Activated CD4-positive, alpha-beta memory T cell treated with anti-CD3 and anti-CD28 coated beads, Interleukin-2, amount 10 ng/mL, durations not matched to agents 7 days and 5 days (primary cell): ENCODE results near the gene SLAMF1. TPM values are rescaled to one million over a fixed set of nuclear protein-coding genes. Genes with fewer than 3 reads are reported as not detected.
"Not testable (repeated sequence)": the region's sequence is repeated elsewhere in the genome, so short reads cannot be mapped to it uniquely, and the experiment has no call there.

Source experiments
- CTCF ChIA-PET: fragments of 350-600 bp; sonication (Branson Sonifier 250); formaldehyde crosslinking; loops from one replicate; lab custom pipeline; 2021; ENCODE audit warnings: antibody characterized with exemption, inconsistent platforms; lab: Charles Lee
- POLR2A ChIA-PET: fragments of 350-600 bp; sonication (Branson Sonifier 250); formaldehyde crosslinking; loops from one replicate; lab custom pipeline; 2021; ENCODE audit warnings: antibody characterized with exemption; lab: Charles Lee
- DNase-seq: peaks from one replicate; pipeline ENCODE4 v3.0.0-alpha.2; 2020
- H3K27ac Mint-ChIP-seq: one replicate; pipeline ENCODE4 v1.8.0; 2021; ENCODE audit warnings: mild to moderate bottlenecking, mixed read lengths
- H3K27me3 Mint-ChIP-seq: one replicate; pipeline ENCODE4 v1.8.0; 2021; ENCODE audit warnings: mixed read lengths
- H3K36me3 Mint-ChIP-seq: one replicate; pipeline ENCODE4 v1.8.0; 2021; ENCODE audit warnings: low read depth, mixed read lengths
- H3K4me1 Mint-ChIP-seq: one replicate; pipeline ENCODE4 v1.8.0; 2021; ENCODE audit warnings: mixed read lengths
- H3K4me3 Mint-ChIP-seq: one replicate; pipeline ENCODE4 v1.8.0; 2021; ENCODE audit warnings: mild to moderate bottlenecking, mixed read lengths
- H3K9me3 Mint-ChIP-seq: one replicate; pipeline ENCODE4 v1.8.0; 2021; ENCODE audit warnings: mixed read lengths
- total RNA-seq, 2 experiments: library from RNA; stranded (reverse); gene quantifications; one replicate each; pipeline ENCODE4 v1.2.3, GENCODE V29; 2021

The SLAMF1 gene
- total RNA-seq, 2 experiments from 2014 or later, result 106 to 113 TPM

GRCh38 chr1:160662910-160663309 is 16.1 kb upstream of the SLAMF1 start:
- peaks cover 82% of the 10 kb centered on the region for H3K4me1 Mint-ChIP-seq
- H3K27ac Mint-ChIP-seq, result peak overlapping the region; percentile 43
- H3K9me3 Mint-ChIP-seq, result peaks cover 12% of the 10 kb centered on the region
- no peak overlapping the region for H3K4me3 Mint-ChIP-seq
- peaks cover 47% of the 10 kb centered on the region for H3K36me3 Mint-ChIP-seq
- ChIA-PET CTCF (interaction anchor here (0.6 to 7.2 kb wide), 5 partner anchors 11 to 223 kb away, joined by 3 to 55 read pairs (median 4); partner anchors contain the start of gene SLAMF1), POLR2A (interaction anchor here (0.6 to 8.0 kb wide), 7 partner anchors 11 to 98 kb away, joined by 3 to 105 read pairs (median 9); partner anchors contain the start of gene SLAMF1)
- no peaks in the 10 kb centered on the region for H3K27me3 Mint-ChIP-seq
- DNase-seq, result no peak

- Mint-ChIP-seq H3K27me3 (no peaks in the 10 kb centered on the region), H3K4me1 (peaks cover 69% of the 10 kb centered on the region), H3K36me3 (peaks cover 43% of the 10 kb centered on the region), H3K4me3 (no peak overlapping the region), H3K9me3 (peaks cover 12% of the 10 kb centered on the region), H3K27ac (no peak overlapping the region)
- CTCF ChIA-PET, result interaction anchor here (1.4 kb wide), 1 partner anchor 9 kb away, joined by 3 read pairs; no protein-coding TSS in a partner anchor
- POLR2A ChIA-PET, result interaction anchor here (8.0 kb wide), 1 partner anchor 15 kb away, joined by 105 read pairs; the partner anchor contains the start of gene SLAMF1
- DNase-seq, result no peak
Measured at GRCh38 chr1:160659566-160659965, 12.7 kb upstream of the SLAMF1 start.

GRCh38 chr1:160658814-160659193 is 12.0 kb upstream of the SLAMF1 start:
- Mint-ChIP-seq H3K27ac (no peak overlapping the region), H3K9me3 (peaks cover 12% of the 10 kb centered on the region), H3K4me3 (no peak overlapping the region), H3K4me1 (peaks cover 62% of the 10 kb centered on the region), H3K36me3 (peaks cover 39% of the 10 kb centered on the region), H3K27me3 (no peaks in the 10 kb centered on the region)
- ChIA-PET POLR2A (interaction anchor here (1.0 to 1.2 kb wide), 2 partner anchors 13 to 16 kb away, joined by 3 read pairs; no protein-coding TSS in a partner anchor), CTCF (no interaction called here)
- DNase-seq, result no peak

GRCh38 chr1:160658162-160658813 is 11.4 kb upstream of the SLAMF1 start:
- CTCF ChIA-PET, result no interaction called here
- Mint-ChIP-seq H3K4me1 (peaks cover 58% of the 10 kb centered on the region), H3K36me3 (peaks cover 39% of the 10 kb centered on the region), H3K9me3 (peaks cover 12% of the 10 kb centered on the region), H3K4me3 (no peak overlapping the region), H3K27me3 (no peaks in the 10 kb centered on the region), H3K27ac (no peak overlapping the region)
- POLR2A ChIA-PET, result interaction anchor here (1.0 to 1.2 kb wide), 3 partner anchors 13 to 35 kb away, joined by 3 read pairs; no protein-coding TSS in a partner anchor
- DNase-seq, result no peak

- H3K27me3 Mint-ChIP-seq, result no peaks in the 10 kb centered on the region
- ChIA-PET CTCF (no interaction called here), POLR2A (interaction anchor here (1.1 to 1.2 kb wide), 2 partner anchors 12 to 34 kb away, joined by 3 read pairs; no protein-coding TSS in a partner anchor)
- peak overlapping the region; percentile 5 for H3K27ac Mint-ChIP-seq
- peaks cover 34% of the 10 kb centered on the region for H3K36me3 Mint-ChIP-seq
- peaks cover 12% of the 10 kb centered on the region for H3K9me3 Mint-ChIP-seq
- H3K4me1 Mint-ChIP-seq, result peaks cover 57% of the 10 kb centered on the region
- no peak overlapping the region for H3K4me3 Mint-ChIP-seq
- DNase-seq, result no peak
Measured at GRCh38 chr1:160657250-160657781, 10.5 kb upstream of the SLAMF1 start.

- Mint-ChIP-seq H3K27me3 (no peaks in the 10 kb centered on the region), H3K36me3 (peaks cover 29% of the 10 kb centered on the region), H3K4me1 (peaks cover 55% of the 10 kb centered on the region), H3K4me3 (no peak overlapping the region), H3K27ac (peak overlapping the region; percentile 37), H3K9me3 (peaks cover 12% of the 10 kb centered on the region)
- CTCF ChIA-PET, result no interaction called here
- no peak for DNase-seq
- POLR2A ChIA-PET, result interaction anchor here (2.8 kb wide), 1 partner anchor 10 kb away, joined by 14 read pairs; the partner anchor contains the start of gene SLAMF1
Measured at GRCh38 chr1:160656737-160657136, 9.9 kb upstream of the SLAMF1 start.

GRCh38 chr1:160653620-160654016 is 6.8 kb upstream of the SLAMF1 start:
- ChIA-PET CTCF (interaction anchor here (1.0 kb wide), 1 partner anchor 10 kb away, joined by 3 read pairs; no protein-coding TSS in a partner anchor), POLR2A (interaction anchor here (0.8 to 1.2 kb wide), 3 partner anchors 12 to 49 kb away, joined by 3 read pairs; no protein-coding TSS in a partner anchor)
- Mint-ChIP-seq H3K9me3 (peaks cover 2% of the 10 kb centered on the region), H3K27me3 (no peaks in the 10 kb centered on the region), H3K36me3 (peaks cover 19% of the 10 kb centered on the region), H3K4me1 (peaks cover 61% of the 10 kb centered on the region), H3K4me3 (no peak overlapping the region), H3K27ac (no peak overlapping the region)
- DNase-seq, result no peak

- ChIA-PET POLR2A (interaction anchor here (0.8 to 0.9 kb wide), 2 partner anchors 12 to 49 kb away, joined by 3 read pairs; no protein-coding TSS in a partner anchor), CTCF (interaction anchor here (1.0 kb wide), 1 partner anchor 11 kb away, joined by 3 read pairs; no protein-coding TSS in a partner anchor)
- Mint-ChIP-seq H3K4me3 (no peak overlapping the region), H3K27me3 (no peaks in the 10 kb centered on the region), H3K27ac (no peak overlapping the region), H3K4me1 (peaks cover 63% of the 10 kb centered on the region), H3K36me3 (peaks cover 15% of the 10 kb centered on the region), H3K9me3 (peaks cover 2% of the 10 kb centered on the region)
- DNase-seq, result no peak
Measured at GRCh38 chr1:160652924-160653619, 6.2 kb upstream of the SLAMF1 start.

GRCh38 chr1:160652065-160652641 is 5.3 kb upstream of the SLAMF1 start:
- H3K9me3 Mint-ChIP-seq, H3K27ac Mint-ChIP-seq, H3K4me3 Mint-ChIP-seq, H3K27me3 Mint-ChIP-seq, DNase-seq: not testable (repeated sequence)
- peaks cover 15% of the 10 kb centered on the region for H3K36me3 Mint-ChIP-seq
- H3K4me1 Mint-ChIP-seq, result peaks cover 61% of the 10 kb centered on the region
- POLR2A ChIA-PET, result interaction anchor here (1.4 to 10.9 kb wide), 3 partner anchors 12 to 27 kb away, joined by 7 to 362 read pairs (median 11); no protein-coding TSS in a partner anchor
- CTCF ChIA-PET, result interaction anchor here (2.4 kb wide), 1 partner anchor 23 kb away, joined by 9 read pairs; no protein-coding TSS in a partner anchor

- peaks cover 15% of the 10 kb centered on the region for H3K36me3 Mint-ChIP-seq
- no peak for DNase-seq
- peaks cover 55% of the 10 kb centered on the region for H3K4me1 Mint-ChIP-seq
- H3K27ac Mint-ChIP-seq, result no peak overlapping the region
- POLR2A ChIA-PET, result interaction anchor here (1.0 to 10.9 kb wide), 4 partner anchors 12 to 61 kb away, joined by 3 to 362 read pairs (median 9); no protein-coding TSS in a partner anchor
- CTCF ChIA-PET, result interaction anchor here (1.1 to 2.4 kb wide), 3 partner anchors 9 to 24 kb away, joined by 3 to 9 read pairs (median 3); no protein-coding TSS in a partner anchor
- no peak overlapping the region for H3K4me3 Mint-ChIP-seq
- H3K9me3 Mint-ChIP-seq, result peaks cover 2% of the 10 kb centered on the region
- no peaks in the 10 kb centered on the region for H3K27me3 Mint-ChIP-seq
Measured at GRCh38 chr1:160651433-160652064, 4.7 kb upstream of the SLAMF1 start.

- peak overlapping the region; percentile 89 for H3K27ac Mint-ChIP-seq
- H3K4me1 Mint-ChIP-seq, result peaks cover 52% of the 10 kb centered on the region
- H3K4me3 Mint-ChIP-seq, result peak overlapping the region; percentile 88
- POLR2A ChIA-PET, result interaction anchor here (0.9 to 10.9 kb wide), 18 partner anchors 8 to 107 kb away, joined by 3 to 362 read pairs (median 10); partner anchors contain the start of gene CD48
- H3K36me3 Mint-ChIP-seq, result peaks cover 54% of the 10 kb centered on the region
- CTCF ChIA-PET, result interaction anchor here (1.0 to 6.1 kb wide), 15 partner anchors 14 to 121 kb away, joined by 3 to 46 read pairs (median 7); no protein-coding TSS in a partner anchor
- no peaks in the 10 kb centered on the region for H3K27me3 Mint-ChIP-seq
- no peak for DNase-seq
- H3K9me3 Mint-ChIP-seq, result peaks cover 2% of the 10 kb centered on the region
Measured at GRCh38 chr1:160647329-160647720, 481 bp upstream of the SLAMF1 start.
